GM19468 (cell line): ENCODE measurements around the gene ZNF439.
A peak's percentile ranks its signal among the peaks of the same experiment; 100 is the strongest.
"Not testable (repeated sequence)": the region's sequence is repeated elsewhere in the genome, so short reads cannot be mapped to it uniquely, and the experiment has no call there.

Experiments
- ATAC-seq: cut with Tn5 transposase; IDR thresholded peaks from one replicate; pipeline ENCODE4 v1.9.1; 2021; ENCODE audit warnings: mild to moderate bottlenecking, moderate library complexity, moderate number of reproducible peaks; ENCODE audit not compliant: unreplicated experiment; ENCODE audit errors: extremely low read depth

The ZNF439 gene

DNA sequence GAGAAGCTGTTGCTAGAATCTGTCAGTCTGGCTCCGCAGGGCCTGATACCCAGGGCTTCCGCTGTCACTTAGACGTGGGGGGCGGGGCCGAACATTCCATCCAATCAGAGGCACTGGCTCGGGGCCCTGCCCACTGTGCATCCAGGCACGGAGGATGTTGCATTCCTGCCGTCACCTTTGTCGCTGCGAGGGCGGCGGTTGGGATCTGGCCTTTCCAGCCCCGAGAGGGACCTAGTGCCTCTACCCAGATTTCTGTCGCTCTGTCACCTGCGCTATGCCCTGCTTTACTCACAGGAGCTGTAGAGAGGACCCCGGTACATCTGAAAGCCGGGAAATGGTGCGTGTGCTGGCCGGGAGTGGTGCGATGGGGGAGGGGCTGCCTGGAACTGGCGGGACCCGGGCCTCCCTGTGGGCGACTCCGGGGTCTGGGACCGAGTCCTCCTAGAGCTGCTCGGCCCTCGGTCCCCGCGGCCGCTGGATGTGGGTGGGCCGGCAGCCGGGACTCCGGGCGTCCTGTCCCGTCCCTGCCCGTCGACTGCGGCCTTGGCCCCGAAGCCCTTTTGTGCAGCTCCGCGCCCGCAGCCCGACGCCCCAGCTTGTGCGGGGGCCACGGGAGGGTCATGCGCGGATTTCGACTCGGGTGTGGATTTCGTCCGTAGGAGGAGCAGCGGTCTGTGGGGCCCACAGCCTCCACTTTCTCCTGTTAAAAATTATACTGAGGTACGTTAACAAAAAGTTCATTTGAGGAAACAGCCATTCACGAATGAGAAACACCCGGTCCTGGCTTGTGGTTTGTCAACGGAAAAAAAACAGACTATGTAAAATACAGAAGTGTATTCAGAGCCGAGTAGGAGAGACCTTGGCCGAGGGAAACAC lies at the start of gene ZNF439:
TSS of gene ZNF439 (plus strand) at position 133 of the 876 bp plus-strand sequence. CDS start at position 275, 142 bp downstream.
- ATAC-seq = no peak

DNA sequence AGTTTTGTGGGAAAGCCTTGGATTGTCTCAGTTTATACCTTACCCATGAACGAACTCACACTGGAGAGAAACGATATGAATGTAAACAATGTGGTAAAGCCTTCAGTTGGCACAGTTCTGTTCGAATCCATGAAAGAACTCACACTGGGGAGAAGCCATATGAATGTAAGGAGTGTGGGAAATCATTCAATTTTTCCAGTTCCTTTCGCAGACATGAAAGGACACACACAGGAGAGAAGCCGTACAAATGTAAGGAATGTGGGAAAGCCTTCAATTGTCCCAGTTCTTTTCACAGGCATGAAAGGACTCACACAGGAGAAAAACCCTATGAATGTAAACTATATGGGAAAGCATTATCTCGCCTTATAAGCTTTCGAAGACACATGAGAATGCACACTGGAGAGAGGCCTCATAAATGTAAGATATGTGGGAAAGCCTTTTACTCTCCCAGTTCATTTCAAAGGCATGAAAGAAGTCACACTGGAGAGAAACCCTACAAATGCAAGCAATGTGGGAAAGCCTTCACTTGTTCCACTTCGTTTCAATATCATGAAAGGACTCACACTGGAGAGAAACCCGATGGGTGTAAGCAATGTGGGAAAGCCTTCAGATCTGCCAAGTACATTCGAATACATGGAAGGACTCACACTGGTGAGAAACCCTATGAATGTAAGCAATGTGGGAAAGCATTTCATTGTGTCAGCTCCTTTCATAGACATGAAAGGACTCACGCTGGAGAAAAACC lies 42.0 kb upstream of the ZNF439 start:
- no peak for ATAC-seq

DNA sequence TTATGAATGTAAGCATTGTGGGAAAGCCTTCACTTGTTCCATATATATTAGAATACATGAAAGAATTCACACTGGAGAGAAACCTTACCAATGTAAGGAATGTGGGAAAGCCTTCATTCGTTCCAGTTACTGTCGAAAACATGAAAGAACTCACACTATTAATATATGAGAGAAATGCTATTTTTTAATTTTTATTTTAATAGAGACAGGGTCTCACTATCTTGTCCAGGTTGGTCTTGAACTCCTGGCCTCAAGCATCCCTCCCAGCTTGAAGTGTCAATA lies 41.5 kb upstream of the ZNF439 start:
- ATAC-seq = no peak

DNA sequence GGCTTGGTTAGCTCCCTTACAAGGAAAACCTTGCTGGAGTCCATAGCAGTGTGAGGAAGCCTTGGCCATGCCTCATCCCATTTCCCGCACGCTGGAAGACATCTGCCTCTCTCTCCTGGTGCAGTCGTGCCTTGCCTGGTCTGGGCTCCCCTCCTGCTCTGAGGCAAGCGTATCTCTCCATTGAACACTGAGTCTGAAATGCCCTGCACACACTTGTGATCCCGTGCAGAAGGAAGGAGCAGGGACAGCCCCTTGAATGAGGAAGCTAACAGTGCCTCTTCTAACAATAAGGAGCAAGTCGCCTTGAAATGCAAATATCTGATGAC lies 34.9 kb upstream of the ZNF439 start:
- no peak for ATAC-seq

DNA sequence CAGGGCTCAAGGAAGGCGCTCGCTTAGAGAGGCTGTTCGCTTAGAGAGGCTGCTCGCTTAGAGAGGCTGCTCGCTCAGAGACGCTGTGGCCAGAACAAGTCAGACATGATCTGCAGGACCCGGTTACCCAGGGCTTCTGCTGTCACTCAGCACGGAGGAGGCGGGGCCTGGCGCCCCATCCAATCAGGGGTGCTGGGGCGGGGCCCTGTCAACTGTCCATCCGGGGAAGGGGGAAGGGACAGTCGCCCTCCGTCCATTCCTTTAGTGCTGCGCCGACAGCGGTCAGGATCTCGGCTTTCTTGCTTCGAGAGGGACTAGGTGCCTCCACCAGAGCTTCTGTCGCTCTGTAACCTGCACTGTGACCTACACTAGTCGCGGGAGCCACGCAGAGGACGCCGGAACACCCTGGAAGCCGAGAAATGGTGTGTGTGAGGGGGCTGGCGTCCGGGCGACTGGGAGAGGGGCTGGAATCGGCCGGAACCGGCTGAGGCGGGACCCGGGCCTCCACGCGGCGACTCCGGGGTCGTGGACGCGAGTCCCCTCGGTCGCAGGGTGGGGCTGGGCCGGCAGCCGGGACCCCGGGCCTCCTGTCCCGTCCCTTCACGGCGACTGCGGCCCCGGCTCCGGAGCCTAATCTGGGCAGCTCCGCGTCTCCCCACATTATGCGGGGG lies 34.4 kb upstream of the ZNF439 start, which contains the start of gene ZNF440:
TSS of gene ZNF440 (plus strand) at position 245 of the 671 bp plus-strand sequence. CDS start at position 420, 175 bp downstream.
- ATAC-seq = peak; percentile 96

DNA sequence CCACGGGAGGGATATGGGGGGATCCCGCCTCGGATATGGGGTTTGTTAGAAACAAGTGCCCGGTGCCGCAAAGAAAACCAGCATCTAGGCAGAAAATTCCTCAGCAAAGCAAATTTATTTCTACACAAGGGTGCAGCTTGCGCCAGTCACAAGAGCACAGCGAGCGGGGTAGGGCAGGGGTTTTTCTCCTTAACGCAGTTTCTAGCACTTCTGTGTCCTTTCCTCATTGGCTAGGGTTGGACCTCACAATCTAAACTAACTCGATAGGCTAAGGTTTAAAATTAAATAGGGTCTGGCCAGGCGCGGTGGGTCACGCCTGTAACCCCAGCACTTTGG lies 33.9 kb upstream of the ZNF439 start:
- ATAC-seq = no peak

DNA sequence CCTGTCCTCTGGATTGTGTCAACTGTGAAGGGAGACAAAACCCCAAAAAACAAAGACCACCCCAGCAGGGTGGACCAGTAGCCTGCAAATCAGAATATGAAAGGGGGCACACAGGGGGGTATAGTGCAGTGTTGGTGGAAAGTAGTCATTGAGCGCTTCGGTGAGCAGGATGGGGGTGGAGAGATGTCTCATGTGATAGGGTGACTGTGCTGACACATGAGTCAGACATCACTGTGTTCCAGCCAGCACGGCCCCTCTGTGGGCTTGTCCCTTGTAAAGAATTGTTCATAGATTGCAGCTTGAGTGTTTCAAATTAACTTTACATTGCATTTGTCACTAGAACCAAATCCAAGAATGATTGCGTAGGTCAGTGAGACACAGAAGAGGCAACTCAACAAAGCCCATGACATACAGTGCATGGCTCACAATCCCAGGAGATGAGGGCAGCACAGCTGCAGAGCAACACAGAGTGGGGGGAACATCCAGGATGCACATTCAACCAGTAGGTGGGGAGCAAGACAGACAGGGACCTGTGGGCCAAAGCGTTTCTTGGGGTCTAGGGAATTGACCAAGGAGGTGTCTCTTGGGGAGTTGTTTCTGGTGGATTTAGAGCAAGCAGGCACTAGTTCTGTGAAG lies 26.9 kb upstream of the ZNF439 start:
- ATAC-seq = no peak

DNA sequence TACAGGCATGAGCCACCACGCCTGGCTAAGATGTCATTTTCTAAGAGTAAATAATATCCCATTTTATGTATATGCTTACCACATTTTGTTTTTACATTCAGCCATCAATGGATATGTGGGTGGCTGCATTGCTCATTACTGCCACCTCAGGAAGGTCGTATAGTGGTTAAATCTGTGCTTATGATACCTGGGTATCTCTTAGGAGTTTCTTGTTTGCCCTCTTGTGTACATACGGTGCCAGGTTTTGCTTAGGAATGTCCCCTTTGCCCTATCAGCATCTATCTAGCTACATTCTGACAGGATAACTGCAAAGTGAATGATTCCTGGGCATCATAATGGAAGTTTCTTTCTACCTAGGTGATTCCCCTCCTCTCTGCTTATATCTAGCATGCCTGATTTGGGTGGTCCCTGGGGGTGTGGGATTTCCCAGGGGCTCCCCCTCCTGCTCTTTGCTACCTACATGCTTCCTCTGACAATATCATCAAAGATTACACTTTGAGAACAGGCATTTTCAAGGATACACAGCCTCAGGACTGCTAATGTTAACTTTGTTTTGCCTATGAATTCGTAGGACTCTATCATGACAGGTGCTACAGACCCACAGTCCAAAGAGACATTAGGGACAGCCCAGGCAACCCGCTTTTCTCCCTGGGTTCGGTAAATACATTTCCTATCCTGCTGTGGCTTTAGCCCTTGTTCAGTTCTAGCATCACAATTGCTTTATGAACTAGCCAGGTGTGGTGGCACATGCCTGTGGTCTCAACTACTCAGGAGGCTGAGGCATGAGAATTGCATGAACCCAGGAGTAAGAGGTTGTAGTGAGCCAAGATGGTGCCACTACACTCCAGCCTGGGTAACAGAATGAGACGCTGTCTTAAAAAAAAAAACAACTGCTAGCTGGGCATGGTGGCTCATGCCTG lies 19.3 kb upstream of the ZNF439 start:
- ATAC-seq = not testable (repeated sequence)

DNA sequence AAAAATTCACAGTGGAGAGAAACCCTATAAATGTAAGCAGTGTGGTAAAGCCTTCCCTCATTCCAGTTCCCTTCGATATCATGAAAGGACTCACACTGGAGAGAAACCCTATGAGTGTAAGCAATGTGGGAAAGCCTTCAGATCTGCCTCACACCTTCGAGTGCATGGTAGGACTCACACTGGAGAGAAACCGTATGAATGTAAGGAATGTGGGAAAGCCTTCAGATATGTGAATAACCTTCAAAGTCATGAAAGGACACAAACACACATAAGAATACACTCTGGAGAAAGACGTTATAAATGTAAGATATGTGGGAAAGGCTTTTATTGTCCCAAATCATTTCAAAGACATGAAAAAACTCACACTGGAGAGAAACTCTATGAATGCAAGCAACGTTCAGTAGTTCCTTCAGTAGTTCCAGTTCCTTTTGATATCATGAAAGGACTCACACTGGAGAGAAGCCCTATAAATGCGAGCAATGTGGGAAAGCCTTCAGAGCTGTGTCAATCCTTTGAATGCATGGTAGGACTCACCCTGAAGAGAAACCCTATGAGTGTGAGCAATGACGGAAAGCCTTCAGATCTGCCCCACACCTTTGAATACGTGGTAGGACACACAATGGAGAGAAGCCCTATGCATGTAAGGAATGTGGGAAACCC lies 16.1 kb upstream of the ZNF439 start:
- no peak for ATAC-seq

DNA sequence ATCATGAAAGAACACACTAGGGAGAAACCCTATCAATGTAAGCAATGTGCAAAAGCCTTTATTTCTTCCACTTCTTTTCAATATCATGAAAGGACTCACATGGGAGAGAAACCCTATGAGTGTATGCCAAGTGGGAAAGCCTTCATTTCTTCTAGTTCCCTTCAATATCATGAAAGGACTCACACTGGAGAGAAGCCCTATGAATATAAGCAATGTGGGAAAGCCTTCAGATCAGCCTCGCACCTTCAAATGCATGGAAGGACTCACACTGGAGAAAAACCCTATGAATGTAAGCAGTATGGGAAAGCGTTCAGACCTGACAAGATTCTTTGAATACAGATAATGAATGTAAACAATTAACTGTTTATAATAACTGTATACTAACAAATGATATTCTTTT lies 15.0 kb upstream of the ZNF439 start:
- ATAC-seq = no peak

DNA sequence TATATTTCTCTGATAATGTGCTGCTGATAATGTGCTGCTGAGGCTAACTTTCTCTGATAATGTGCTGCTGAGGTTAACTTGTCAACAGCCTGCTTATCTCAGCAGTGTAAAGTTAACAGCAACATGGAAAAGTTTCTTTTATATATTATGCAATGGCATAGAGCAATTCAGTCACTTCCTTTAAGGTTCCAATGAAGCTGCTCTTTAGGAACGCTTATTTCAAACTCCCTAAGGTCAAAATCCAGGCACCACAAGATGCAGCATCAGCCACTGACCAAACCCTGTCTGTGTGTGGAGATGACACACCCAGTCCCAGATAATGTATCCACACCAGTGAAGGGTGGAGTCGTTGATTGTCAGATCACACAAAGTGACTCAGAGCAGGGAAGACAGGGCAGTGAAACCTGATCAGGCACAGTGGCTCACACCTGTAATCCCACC lies 12.9 kb upstream of the ZNF439 start:
- not testable (repeated sequence) for ATAC-seq

DNA sequence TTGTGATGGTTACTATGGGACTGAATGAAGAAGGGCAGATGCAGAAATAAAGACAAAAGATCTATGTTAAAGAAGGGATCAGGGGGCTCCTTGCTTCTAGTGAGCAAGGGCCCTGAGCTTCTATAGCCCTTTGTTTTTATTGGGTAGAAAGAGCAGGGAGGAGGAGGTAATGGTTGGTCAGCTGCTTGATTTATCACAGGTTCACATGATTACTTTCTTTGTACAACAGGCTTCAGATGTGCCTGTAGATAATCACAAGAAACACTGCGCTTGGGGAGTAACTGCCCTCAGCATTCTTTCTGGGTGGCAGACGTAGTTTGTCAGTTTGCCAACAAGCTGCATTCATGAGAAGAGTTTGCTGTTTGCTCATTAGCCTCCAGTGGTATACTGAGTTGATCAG lies 4.8 kb upstream of the ZNF439 start:
- no peak for ATAC-seq

DNA sequence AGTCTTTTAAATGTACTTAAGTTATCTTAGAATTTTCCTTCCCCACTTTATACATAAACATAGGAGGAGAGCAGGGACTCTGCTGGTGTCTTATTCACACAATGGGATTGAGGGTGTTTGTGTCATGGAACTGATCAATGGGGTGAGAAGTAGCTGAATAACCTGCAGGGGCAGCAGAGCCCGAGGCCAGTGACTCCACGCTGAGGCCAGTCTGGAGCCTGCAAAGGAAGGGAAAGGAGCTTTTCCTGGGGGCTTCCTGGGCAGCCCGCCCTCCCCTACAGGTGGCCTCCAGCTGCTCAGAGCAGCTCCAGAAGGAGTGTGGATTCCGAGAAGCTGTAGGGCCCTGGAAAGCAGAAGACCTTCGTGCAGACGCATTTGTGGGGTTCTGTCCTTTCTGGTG lies 911 bp upstream of the ZNF439 start:
- ATAC-seq = not testable (repeated sequence)

DNA sequence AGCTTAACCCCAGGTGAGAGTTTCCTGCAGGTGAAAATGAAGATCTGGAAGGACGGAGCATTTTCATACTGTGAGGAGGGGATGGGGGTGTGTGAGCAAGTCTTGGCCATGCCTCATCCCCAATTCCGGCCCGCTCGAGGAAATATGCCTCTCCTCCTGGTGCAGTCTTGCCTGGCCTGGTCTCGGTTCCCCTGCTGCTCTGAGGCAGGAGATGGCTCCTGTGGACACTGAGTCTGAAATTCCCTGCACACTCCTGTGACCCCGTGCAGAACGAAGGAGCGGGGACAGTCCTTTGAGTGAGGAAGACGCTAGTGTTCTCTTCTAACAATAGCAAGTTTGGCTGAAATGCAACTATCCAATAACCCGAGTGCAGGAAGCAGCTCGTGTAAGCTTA lies 329 bp upstream of the ZNF439 start:
- ATAC-seq = no peak

DNA sequence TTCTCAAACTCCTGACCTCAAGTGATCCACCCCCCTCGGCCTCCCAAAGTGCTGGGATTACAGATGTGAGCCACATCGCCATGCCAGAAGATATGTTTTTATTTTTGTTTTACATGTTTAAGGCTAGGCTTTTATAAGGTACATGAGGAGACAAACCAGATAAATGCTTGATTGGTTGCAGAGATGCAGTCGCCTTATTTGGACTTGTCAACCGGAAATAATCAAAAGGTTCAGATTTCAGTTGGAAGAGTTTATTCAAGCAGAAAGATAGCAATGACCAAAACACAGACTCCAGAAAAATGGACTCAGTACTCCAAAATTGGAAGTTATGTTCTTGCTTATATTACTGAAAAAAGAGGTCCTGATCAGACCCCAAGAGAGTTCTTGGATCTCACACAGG lies 1.8 kb downstream of the ZNF439 start:
- ATAC-seq = not testable (repeated sequence)

DNA sequence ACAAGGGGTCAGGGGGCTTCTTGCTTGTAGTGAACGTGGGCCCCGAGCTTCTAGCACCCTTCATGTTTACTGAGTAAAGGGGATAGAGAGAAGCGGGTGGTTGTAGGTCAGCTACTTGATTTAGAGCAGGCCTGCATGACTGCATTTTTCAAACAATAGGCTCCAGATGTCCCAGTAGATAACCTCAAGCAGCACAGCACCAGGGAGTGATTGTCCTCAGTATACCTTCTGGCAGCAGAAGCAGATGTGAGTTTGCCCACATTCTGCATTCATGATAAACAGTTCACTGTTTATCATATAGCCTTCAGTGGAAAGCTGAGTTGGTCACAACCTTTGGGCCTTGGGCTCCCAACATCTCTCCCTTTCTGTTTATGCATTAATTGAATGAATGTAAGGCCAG lies 4.8 kb downstream of the ZNF439 start:
- ATAC-seq = no peak

DNA sequence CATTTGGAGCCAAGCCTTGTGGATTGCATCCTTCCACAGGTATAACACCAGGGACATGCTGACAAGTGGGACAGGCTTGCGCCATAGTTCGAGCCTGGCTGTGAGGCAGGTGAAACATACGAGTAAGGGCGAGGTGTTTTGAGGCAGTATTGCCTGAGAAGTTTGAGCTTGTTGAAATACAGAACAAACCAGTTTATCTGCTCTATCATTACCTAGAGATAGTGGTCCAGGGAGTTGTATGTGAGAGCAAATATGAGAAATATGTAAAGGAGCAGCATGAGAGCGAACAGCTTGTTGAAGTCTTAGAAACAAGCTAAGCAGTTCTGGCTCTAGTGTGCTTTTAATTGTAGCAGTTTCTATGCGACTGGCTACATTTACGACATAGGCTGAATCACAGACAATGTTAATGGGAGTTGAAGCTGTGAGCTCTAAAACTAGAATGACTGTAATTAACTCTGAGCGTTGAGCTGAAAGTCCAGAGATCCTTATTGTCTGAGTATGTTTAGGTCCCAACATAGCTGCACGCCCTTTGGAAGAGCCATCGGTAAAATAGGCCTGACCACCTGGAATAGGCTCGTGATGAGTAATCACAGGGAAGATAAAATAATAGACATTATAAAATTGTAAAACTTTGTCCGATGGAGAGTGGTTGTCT lies 8.2 kb downstream of the ZNF439 start:
- no peak for ATAC-seq

DNA sequence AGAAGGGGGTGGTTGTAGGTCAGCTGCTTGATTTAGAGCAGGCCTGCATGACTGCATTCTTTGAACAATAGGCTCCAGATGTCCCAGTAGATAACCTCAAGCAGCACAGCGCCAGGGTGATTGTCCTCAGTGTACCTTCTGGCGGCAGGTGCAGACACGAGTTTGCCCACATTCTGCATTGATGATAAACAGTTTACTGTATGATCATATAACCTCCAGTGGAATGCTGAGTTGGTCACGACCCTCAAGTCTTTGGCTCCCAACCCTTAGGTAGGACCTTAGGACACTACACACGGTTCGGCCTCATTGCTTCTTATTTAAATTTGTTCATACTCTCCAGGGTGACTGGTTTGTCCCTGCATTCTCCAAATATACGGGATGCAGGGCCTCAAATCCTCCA lies 12.2 kb downstream of the ZNF439 start:
- ATAC-seq = no peak

DNA sequence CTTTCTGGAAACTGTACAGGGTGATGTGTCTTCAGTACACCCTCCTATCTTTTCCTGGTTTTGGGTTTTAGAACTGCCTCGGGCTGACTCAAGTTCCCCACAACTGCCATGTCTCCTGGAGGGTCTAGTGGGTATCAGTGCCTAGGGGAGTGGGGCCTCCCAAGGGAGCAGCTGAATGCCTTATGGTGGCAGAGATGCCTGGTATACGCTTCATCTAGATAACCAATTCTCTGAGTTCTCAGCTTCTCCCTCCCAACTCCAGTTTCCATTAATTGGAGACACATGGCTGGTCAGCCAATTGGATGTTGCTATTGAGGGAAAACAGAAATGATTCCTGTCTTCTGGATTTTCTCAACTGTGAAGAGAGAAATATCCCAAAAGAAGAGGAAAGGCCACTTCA lies 12.8 kb downstream of the ZNF439 start:
- no peak for ATAC-seq
